Measurements from ENCODE around the gene OR52K2. TPM values are rescaled to one million over a fixed set of nuclear protein-coding genes. Genes with fewer than 3 reads are reported as not detected.
"Not testable (repeated sequence)": the region's sequence is repeated elsewhere in the genome, so short reads cannot be mapped to it uniquely, and the experiment has no call there.

OR52K2 gene
- total RNA-seq: not detected in 2 replicates

GRCh38 chr11:4448995-4449394, at the start of gene OR52K2:
Gene OR52K2 (plus strand): TSS chr11:4449295. CDS start chr11:4449340, 45 bp downstream.
- intact Hi-C loops (cut with micrococcal nuclease): no loop called here

GRCh38 chr11:4406206-4406605, 42.9 kb upstream of the OR52K2 start:
- intact Hi-C loops (cut with micrococcal nuclease): not testable (repeated sequence)

GRCh38 chr11:4416306-4416705, 32.8 kb upstream of the OR52K2 start:
- intact Hi-C loops (cut with micrococcal nuclease): no loop called here

GRCh38 chr11:4416816-4417215, 32.3 kb upstream of the OR52K2 start:
- intact Hi-C loops (cut with micrococcal nuclease): no loop called here

GRCh38 chr11:4418403-4418802, 30.7 kb upstream of the OR52K2 start:
- intact Hi-C loops (cut with micrococcal nuclease): no loop called here

GRCh38 chr11:4430051-4430450, 19.0 kb upstream of the OR52K2 start:
- intact Hi-C loops (cut with micrococcal nuclease): no loop called here

- intact Hi-C loops (cut with micrococcal nuclease): no loop called here
Measured at GRCh38 chr11:4433856-4434255, 15.2 kb upstream of the OR52K2 start.

GRCh38 chr11:4436411-4436810, 12.7 kb upstream of the OR52K2 start:
- intact Hi-C loops (cut with micrococcal nuclease): no loop called here

- intact Hi-C loops (cut with micrococcal nuclease): no loop called here
Measured at GRCh38 chr11:4441515-4441914, 7.6 kb upstream of the OR52K2 start.

- intact Hi-C loops (cut with micrococcal nuclease): no loop called here
Measured at GRCh38 chr11:4443232-4443891, 5.7 kb upstream of the OR52K2 start.

GRCh38 chr11:4453118-4453517, 4.0 kb downstream of the OR52K2 start:
- intact Hi-C loops (cut with micrococcal nuclease): no loop called here

- intact Hi-C loops (cut with micrococcal nuclease): no loop called here
Measured at GRCh38 chr11:4454021-4454420, 4.9 kb downstream of the OR52K2 start.

GRCh38 chr11:4455419-4455818, 6.3 kb downstream of the OR52K2 start:
- intact Hi-C loops (cut with micrococcal nuclease): no loop called here

- intact Hi-C loops (cut with micrococcal nuclease): no loop called here
Measured at GRCh38 chr11:4459500-4459899, 10.4 kb downstream of the OR52K2 start.

GRCh38 chr11:4460151-4460550, 11.1 kb downstream of the OR52K2 start:
- intact Hi-C loops (cut with micrococcal nuclease): no loop called here

- intact Hi-C loops (cut with micrococcal nuclease): no loop called here
Measured at GRCh38 chr11:4464216-4465159, 15.4 kb downstream of the OR52K2 start.

- intact Hi-C loops (cut with micrococcal nuclease): no loop called here
Measured at GRCh38 chr11:4465407-4465806, 16.3 kb downstream of the OR52K2 start.

- intact Hi-C loops (cut with micrococcal nuclease): no loop called here
Measured at GRCh38 chr11:4466131-4466870, 17.2 kb downstream of the OR52K2 start.

GRCh38 chr11:4466871-4467442, 17.9 kb downstream of the OR52K2 start:
- intact Hi-C loops (cut with micrococcal nuclease): no loop called here

GRCh38 chr11:4467811-4468606, 18.9 kb downstream of the OR52K2 start:
- intact Hi-C loops (cut with micrococcal nuclease): no loop called here

GRCh38 chr11:4479644-4480043, 30.5 kb downstream of the OR52K2 start:
- intact Hi-C loops (cut with micrococcal nuclease): no loop called here
